OCI-LY3 (cell line): ENCODE results near the gene VPS29.

Experiments used
- H2AFZ ChIP-seq: fragments of 200-600, 300-600 bp; shearing (Covaris generic); 2 replicates; pipeline ENCODE4 v1.6.0; 2014; ENCODE audit warnings: antibody characterized with exemption, low read depth, low read length
- H3K27ac ChIP-seq: fragments of 200-600, 300-600 bp; sonication (generic); 2 replicates; pipeline ENCODE4 v1.5.1; 2014; ENCODE audit warnings: mild to moderate bottlenecking, low read length, moderate library complexity, mixed read lengths
- H3K27me3 ChIP-seq: fragments of 200-600, 300-600 bp; sonication (generic); 2 replicates; pipeline ENCODE4 v1.6.1; 2014; ENCODE audit warnings: low read depth, low read length, mixed read lengths
- H3K36me3 ChIP-seq: fragments of 200-600, 300-600 bp; sonication (generic); replicated peaks from 2 replicates; pipeline ENCODE3; 2014; ENCODE audit warnings: low read depth, low read length, mixed read lengths
- H3K4me1 ChIP-seq: fragments of 300-600, 200-600 bp; sonication (generic); 2 replicates; pipeline ENCODE4 v1.6.1; 2014; ENCODE audit warnings: low read length, mixed read lengths
- H3K4me2 ChIP-seq: fragments of 200-600, 300-600 bp; sonication (generic); 2 replicates; pipeline ENCODE4 v1.6.1; 2014; ENCODE audit warnings: low read length, mixed read lengths
- H3K4me3 ChIP-seq: fragments of 300-600, 200-600 bp; sonication (generic); 2 replicates; pipeline ENCODE4 v1.5.1; 2014; ENCODE audit warnings: antibody characterized with exemption, mild to moderate bottlenecking, low read length, moderate library complexity
- H3K79me2 ChIP-seq: fragments of 300-600, 200-600 bp; shearing (Covaris generic); 2 replicates; pipeline ENCODE4 v1.6.1; 2014; ENCODE audit warnings: mild to moderate bottlenecking, low read length, mixed read lengths
- H3K9ac ChIP-seq: fragments of 300-600, 200-600 bp; shearing (Covaris generic); 2 replicates; pipeline ENCODE4 v1.6.0; 2014; ENCODE audit warnings: mild to moderate bottlenecking, low read length, moderate library complexity
- H3K9me3 ChIP-seq: fragments of 200-600, 300-600 bp; shearing (Covaris generic); 2 replicates; pipeline ENCODE4 v1.6.1; 2014; ENCODE audit warnings: low read length, mixed read lengths; ENCODE audit not compliant: insufficient read depth
- H4K20me1 ChIP-seq: fragments of 200-600, 300-600 bp; sonication (generic); 2 replicates; pipeline ENCODE4 v1.6.1; 2016; ENCODE audit warnings: low read length, mixed read lengths; ENCODE audit not compliant: insufficient read depth
- EZH2phosphoT487 ChIP-seq: fragments of 200-600 bp; shearing (Covaris generic); IDR thresholded peaks from 2 replicates; pipeline ENCODE4 v1.6.1; 2018; ENCODE audit warnings: antibody characterized with exemption, mixed run types, low read depth
- TF ChIP-seq, protein P1 (sequence below): fragments of 200-600, 300-600 bp; sonication (generic); IDR thresholded peaks from 2 replicates; pipeline ENCODE4 v1.5.1; 2014; ENCODE audit warnings: antibody characterized with exemption, low read length, low read depth

Gene VPS29

DNA sequence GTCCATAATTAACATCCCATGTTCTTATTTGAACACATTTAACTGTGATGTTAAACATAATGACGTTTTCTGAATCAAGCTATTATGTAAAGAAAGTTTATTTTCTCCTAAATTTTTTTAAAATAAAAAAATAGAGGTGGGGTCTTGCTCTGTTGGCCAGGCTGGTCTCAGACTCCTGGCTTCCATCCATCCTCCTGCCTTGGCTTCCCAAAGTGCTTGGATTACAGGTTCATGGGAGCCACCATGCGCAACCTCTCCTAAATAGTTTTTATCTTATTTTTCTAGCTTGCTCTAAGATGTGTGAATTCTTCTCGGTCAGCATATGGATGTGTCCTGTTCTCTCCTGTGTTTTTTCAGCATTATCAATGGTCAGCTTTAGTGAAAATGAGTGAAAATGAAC, 3.4 kb upstream of the VPS29 start:
- Histone ChIP-seq H3K79me2 (peaks cover 15% of the 10 kb centered on the region), H3K9ac (no peak overlapping the region), H4K20me1 (no peaks in the 10 kb centered on the region), H3K27ac (no peak overlapping the region), H3K9me3 (no peaks in the 10 kb centered on the region), H2AFZ (no peak overlapping the region), H3K4me1 (peaks cover 18% of the 10 kb centered on the region), H3K36me3 (no peaks in the 10 kb centered on the region), H3K4me3 (no peak overlapping the region), H3K4me2 (no peak overlapping the region), H3K27me3 (no peaks in the 10 kb centered on the region)
- no peak for TF ChIP-seq EZH2phosphoT487
- TF ChIP-seq, protein P1, sequence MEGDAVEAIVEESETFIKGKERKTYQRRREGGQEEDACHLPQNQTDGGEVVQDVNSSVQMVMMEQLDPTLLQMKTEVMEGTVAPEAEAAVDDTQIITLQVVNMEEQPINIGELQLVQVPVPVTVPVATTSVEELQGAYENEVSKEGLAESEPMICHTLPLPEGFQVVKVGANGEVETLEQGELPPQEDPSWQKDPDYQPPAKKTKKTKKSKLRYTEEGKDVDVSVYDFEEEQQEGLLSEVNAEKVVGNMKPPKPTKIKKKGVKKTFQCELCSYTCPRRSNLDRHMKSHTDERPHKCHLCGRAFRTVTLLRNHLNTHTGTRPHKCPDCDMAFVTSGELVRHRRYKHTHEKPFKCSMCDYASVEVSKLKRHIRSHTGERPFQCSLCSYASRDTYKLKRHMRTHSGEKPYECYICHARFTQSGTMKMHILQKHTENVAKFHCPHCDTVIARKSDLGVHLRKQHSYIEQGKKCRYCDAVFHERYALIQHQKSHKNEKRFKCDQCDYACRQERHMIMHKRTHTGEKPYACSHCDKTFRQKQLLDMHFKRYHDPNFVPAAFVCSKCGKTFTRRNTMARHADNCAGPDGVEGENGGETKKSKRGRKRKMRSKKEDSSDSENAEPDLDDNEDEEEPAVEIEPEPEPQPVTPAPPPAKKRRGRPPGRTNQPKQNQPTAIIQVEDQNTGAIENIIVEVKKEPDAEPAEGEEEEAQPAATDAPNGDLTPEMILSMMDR = no peak

DNA sequence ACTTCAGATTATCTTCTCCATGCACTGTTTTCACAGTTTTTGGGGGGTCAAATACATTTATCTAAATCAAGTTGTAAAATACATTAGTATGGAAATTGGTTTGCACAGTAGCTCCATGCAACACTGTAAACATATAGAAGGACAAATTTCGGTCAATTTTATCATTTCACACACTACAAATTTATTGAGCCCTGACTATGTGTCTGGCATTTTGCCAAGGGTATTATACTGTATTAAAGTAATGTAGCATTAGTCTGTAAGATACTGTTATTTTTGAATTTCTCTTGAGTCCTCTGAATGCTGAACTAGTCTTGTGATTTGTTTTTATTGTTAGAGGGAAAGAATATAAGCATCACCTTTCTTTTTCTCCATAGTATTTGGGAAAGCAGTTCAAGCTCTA, 1.5 kb upstream of the VPS29 start:
- TF ChIP-seq, protein P1 = no peak
- TF ChIP-seq EZH2phosphoT487 = no peak
- no peak overlapping the region for H2AFZ ChIP-seq

DNA sequence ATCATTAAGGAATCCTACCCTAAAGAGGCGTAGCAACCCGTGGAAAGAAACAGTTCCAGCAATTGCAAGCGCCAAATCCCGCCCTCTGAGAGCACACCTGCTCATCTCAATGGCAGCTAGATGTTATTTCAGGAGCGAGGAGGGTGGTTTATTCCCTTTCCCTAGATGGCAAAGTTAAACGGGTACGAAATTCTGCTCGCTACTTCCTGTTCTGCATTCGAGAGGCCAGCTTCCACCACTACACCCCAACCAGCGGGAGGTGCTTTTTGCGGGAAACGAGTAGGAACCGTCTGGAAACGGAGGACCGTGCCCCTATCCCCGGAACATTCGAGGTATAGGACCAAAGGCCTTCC, 536 bp downstream of the VPS29 start:
- H3K27ac ChIP-seq = peak overlapping the region; percentile 47
- no peaks in the 10 kb centered on the region for H3K9me3 ChIP-seq
- no peaks in the 10 kb centered on the region for H4K20me1 ChIP-seq
- H3K36me3 ChIP-seq = peaks cover 13% of the 10 kb centered on the region
- no peak for TF ChIP-seq EZH2phosphoT487
- TF ChIP-seq, protein P1 = no peak
- H2AFZ ChIP-seq = no peak overlapping the region
- H3K4me2 ChIP-seq = peak overlapping the region; percentile 91
- peaks cover 18% of the 10 kb centered on the region for H3K4me1 ChIP-seq
- H3K79me2 ChIP-seq = peaks cover 37% of the 10 kb centered on the region
- peak overlapping the region; percentile 82 for H3K9ac ChIP-seq
- H3K4me3 ChIP-seq = peak overlapping the region; percentile 88
- no peaks in the 10 kb centered on the region for H3K27me3 ChIP-seq

More for the DNA sequence above, 1.5 kb upstream of the VPS29 start:
- no peak overlapping the region for H3K4me2 ChIP-seq
- no peak overlapping the region for H3K9ac ChIP-seq
- H3K9me3 ChIP-seq = no peaks in the 10 kb centered on the region
- H3K4me3 ChIP-seq = no peak overlapping the region
- peaks cover 32% of the 10 kb centered on the region for H3K79me2 ChIP-seq
- H3K36me3 ChIP-seq = peaks cover 9% of the 10 kb centered on the region
- H4K20me1 ChIP-seq = no peaks in the 10 kb centered on the region
- H3K4me1 ChIP-seq = peaks cover 22% of the 10 kb centered on the region
- H3K27ac ChIP-seq = no peak overlapping the region
- H3K27me3 ChIP-seq = no peaks in the 10 kb centered on the region

DNA sequence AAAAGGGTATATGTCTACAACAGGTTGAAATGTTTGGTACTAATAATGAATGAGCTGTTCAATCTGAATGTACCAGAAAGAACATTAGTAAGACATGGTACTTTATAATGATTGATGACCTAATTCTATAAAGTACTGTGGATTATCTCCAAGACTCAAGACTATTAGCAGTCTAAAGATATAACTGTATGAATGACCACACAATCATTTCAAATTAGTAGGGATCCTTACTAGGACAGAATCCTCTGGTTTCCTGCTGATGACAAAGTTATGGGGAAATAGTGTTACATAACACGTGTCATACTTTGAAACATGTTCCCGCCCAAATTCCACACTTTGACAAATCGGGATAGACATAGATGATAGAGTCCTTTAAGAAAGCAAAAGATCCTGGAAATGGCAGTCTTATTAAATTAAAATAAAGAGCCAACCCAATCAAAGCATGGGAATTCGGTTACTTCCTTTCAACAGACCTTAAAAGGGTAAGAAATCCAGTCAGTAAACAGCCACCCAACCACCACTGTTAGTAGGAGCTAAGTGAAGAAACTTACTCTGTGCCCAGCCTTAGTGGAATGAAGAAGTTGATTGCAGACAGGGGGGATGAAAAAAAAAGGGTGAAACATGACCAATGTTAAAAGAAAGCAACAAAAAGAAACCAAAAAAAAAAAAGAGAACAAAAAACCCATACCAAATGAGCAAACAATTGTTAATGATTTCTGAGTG, 2.8 kb downstream of the VPS29 start:
- Histone ChIP-seq H3K79me2 (peaks cover 40% of the 10 kb centered on the region), H2AFZ (no peak overlapping the region), H3K9me3 (no peaks in the 10 kb centered on the region), H3K36me3 (peaks cover 27% of the 10 kb centered on the region), H3K27ac (no peak overlapping the region), H4K20me1 (no peaks in the 10 kb centered on the region), H3K4me3 (no peak overlapping the region), H3K27me3 (no peaks in the 10 kb centered on the region), H3K4me1 (peaks cover 18% of the 10 kb centered on the region), H3K4me2 (no peak overlapping the region), H3K9ac (no peak overlapping the region)
- TF ChIP-seq, protein P1 = no peak
- TF ChIP-seq EZH2phosphoT487 = no peak
